GM12878 (cell line): ENCODE results near the gene ACTN3. TPM values are rescaled to one million over a fixed set of nuclear protein-coding genes. Genes with fewer than 3 reads are reported as not detected.

Source experiments
- ATAC-seq: fragments of 200-7000 bp; cut with Tn5 transposase; 3 replicates; pipeline ENCODE4 v1.9.1; 2020; ENCODE audit warnings: mild to moderate bottlenecking, moderate library complexity
- BruUV-seq: library from RNA; stranded (reverse); fragments of 400-500 nt; replicated peaks from 2 replicates; lab custom pipeline; 2021; lab: Mats Ljungman, UMichigan
- CTCF ChIA-PET: fragments of 300-600 bp; sonication (Branson Sonifier 250); formaldehyde crosslinking; extraction: SDS; loops from one replicate; lab custom pipeline; 2021; ENCODE audit warnings: inconsistent platforms; lab: Yijun Ruan, JAX
- POLR2A ChIA-PET: fragments of 350-600 bp; formaldehyde crosslinking; extraction: SDS; loops from one replicate; lab custom pipeline; 2021; ENCODE audit warnings: inconsistent platforms; lab: Charles Lee
- RAD21 ChIA-PET: fragments of 300-600 bp; sonication (Branson Sonifier 250); formaldehyde crosslinking; loops from one replicate; lab custom pipeline; 2023; ENCODE audit warnings: antibody characterized with exemption; ENCODE audit not compliant: unreplicated experiment; lab: Charles Lee
- SMC1A ChIA-PET: fragments of 300-600 bp; sonication (Branson Sonifier 250); formaldehyde crosslinking; loops from one replicate; lab custom pipeline; 2023; ENCODE audit not compliant: unreplicated experiment, uncharacterized antibody; lab: Charles Lee
- DNase-seq: peaks from one replicate; pipeline ENCODE4 v3.0.0-alpha.2; 2011; ENCODE audit warnings: low read depth, low spot score
- FAIRE-seq: peaks from 3 replicates; lab custom pipeline; 2011; peaks lifted over from hg19 to GRCh38; lab: Jason Lieb, UNC
- H2AFZ ChIP-seq: 2 replicates; pipeline ENCODE4 v1.6.0; 2011; ENCODE audit warnings: low read depth, low read length, control low read depth; ENCODE audit not compliant: control insufficient read depth
- H3K27ac ChIP-seq: 2 replicates; pipeline ENCODE4 v1.5.1; 2011; ENCODE audit warnings: control low read depth; ENCODE audit not compliant: control insufficient read depth, insufficient read depth
- H3K27me3 ChIP-seq, 2 experiments: replicated peaks in 1 of 2; 2 replicates each; pipeline versions ENCODE4 v1.6.0 to v1.6.1; 2011; ENCODE audit warnings: low read length in 1 of 2; ENCODE audit not compliant: control insufficient read depth in 2 of 2, insufficient read depth in 2 of 2
- H3K36me3 ChIP-seq, 2 experiments: 2 replicates each; pipeline ENCODE4 v1.5.1; 2011; ENCODE audit warnings: low read length in 1 of 2; ENCODE audit not compliant: control insufficient read depth in 2 of 2, insufficient read depth in 2 of 2
- H3K4me1 ChIP-seq: 2 replicates; pipeline ENCODE4 v1.6.1; 2011; ENCODE audit warnings: mild to moderate bottlenecking, low read length, moderate library complexity, mixed read lengths; ENCODE audit not compliant: control insufficient read depth, insufficient read depth
- H3K4me2 ChIP-seq: 2 replicates; pipeline ENCODE4 v1.6.0; 2011; ENCODE audit warnings: control low read depth; ENCODE audit not compliant: control insufficient read depth, insufficient read depth
- H3K4me3 ChIP-seq: fragments of 200-600 bp; sonication (generic); 2 replicates; pipeline ENCODE4 v1.5.1; 2016
- H3K79me2 ChIP-seq: 2 replicates; pipeline ENCODE4 v1.6.0; 2011; ENCODE audit warnings: low read length; ENCODE audit not compliant: control insufficient read depth, insufficient read depth
- H3K9ac ChIP-seq: 2 replicates; pipeline ENCODE4 v1.8.0; 2011; ENCODE audit warnings: low read length, control low read depth, mixed read lengths; ENCODE audit not compliant: control insufficient read depth, insufficient read depth
- H3K9me3 ChIP-seq: replicated peaks from 3 replicates; pipeline ENCODE4 v1.5.1; 2011; ENCODE audit warnings: mild to moderate bottlenecking, low read length; ENCODE audit not compliant: control insufficient read depth, insufficient read depth
- H4K20me1 ChIP-seq: 2 replicates; pipeline ENCODE4 v1.6.0; 2011; ENCODE audit not compliant: control insufficient read depth, insufficient read depth
- CEBPB ChIP-seq, 2 experiments: fragments of 150-350 bp in 1 of 2; IDR thresholded peaks; 2 replicates each; pipeline ENCODE4 v1.6.1; 2012 to 2014; ENCODE audit warnings: low read depth in 2 of 2, low read length in 2 of 2, borderline replicate concordance in 1 of 2, inconsistent platforms in 1 of 2
- E2F4 ChIP-seq: IDR thresholded peaks from 2 replicates; pipeline ENCODE4 v1.6.1; 2012; ENCODE audit warnings: low read depth, low read length, improper control_type of control experiment
- EZH2 ChIP-seq: IDR thresholded peaks from 2 replicates; pipeline ENCODE4 v1.6.1; 2012; ENCODE audit warnings: low read depth, mild to moderate bottlenecking, control low read depth, inconsistent platforms, low read length, borderline replicate concordance; ENCODE audit not compliant: control insufficient read depth
- HCFC1 ChIP-seq: fragments of 150-350 bp; IDR thresholded peaks from 2 replicates; pipeline ENCODE4 v1.6.1; 2014; ENCODE audit warnings: low read length
- LARP7 ChIP-seq: fragments of 450-650 bp; IDR thresholded peaks from 2 replicates; pipeline ENCODE4 v1.6.1; 2017; ENCODE audit warnings: mild to moderate bottlenecking
- MXI1 ChIP-seq: fragments of 150-350 bp; IDR thresholded peaks from 2 replicates; pipeline ENCODE4 v1.6.1; 2011; ENCODE audit warnings: low read depth, mild to moderate bottlenecking, inconsistent platforms, low read length, improper control_type of control experiment
- POLR2AphosphoS2 ChIP-seq: IDR thresholded peaks from 2 replicates; pipeline ENCODE4 v1.6.1; 2011; ENCODE audit warnings: low read depth, mild to moderate bottlenecking, low read length, improper control_type of control experiment, moderate library complexity
- RBBP5 ChIP-seq: fragments of 200-600 bp; sonication (generic); conservative IDR thresholded peaks from 2 replicates; pipeline ENCODE4 v1.6.1; 2016
- REST ChIP-seq: IDR thresholded peaks from 2 replicates; pipeline ENCODE4 v1.6.1; 2012; ENCODE audit warnings: mild to moderate bottlenecking, low read depth, low read length
- SMAD1 ChIP-seq: fragments of 450-650 bp; IDR thresholded peaks from 2 replicates; pipeline ENCODE4 v1.6.1; 2018; ENCODE audit warnings: mild to moderate bottlenecking, low read depth; ENCODE audit not compliant: partially characterized antibody
- TCF3 ChIP-seq: IDR thresholded peaks from 2 replicates; pipeline ENCODE4 v1.6.1; 2012; ENCODE audit warnings: low read depth, mild to moderate bottlenecking, low read length, borderline replicate concordance; ENCODE audit not compliant: insufficient read depth
- ZNF274 ChIP-seq: IDR thresholded peaks from one replicate; pipeline ENCODE4 v1.8.0; 2011; ENCODE audit not compliant: insufficient read length, insufficient read depth
- ZSCAN29 ChIP-seq: fragments of 450-650 bp; IDR thresholded peaks from 2 replicates; pipeline ENCODE4 v1.6.1; 2017; ENCODE audit warnings: mild to moderate bottlenecking, moderate library complexity
- WGBS: methylation state at CpG from one replicate; pipeline ENCODE4 v1.1.6; 2016; ENCODE audit warnings: low lambda C conversion rate; ENCODE audit not compliant: insufficient replicate concordance, insufficient coverage; ENCODE audit errors: missing lambda C conversion rate; 5-methylcytosine and 5-hydroxymethylcytosine counted together
- in situ Hi-C: fragments of 300-500 bp; cut with MboI; formaldehyde crosslinking; loops from 9 replicates; pipeline ENCODE4 v1.14.3; 2018; ENCODE audit warnings: mixed read lengths
- intact Hi-C: fragments of 100-400 bp; cut with micrococcal nuclease; formaldehyde crosslinking; loops from one replicate; pipeline ENCODE4 v1.14.2; 2022; ENCODE audit not compliant: unreplicated experiment
- polyA plus RNA-seq, 11 experiments: library from polyadenylated mRNA; depleted of rRNA in 4 of 11; unstranded in 6 of 11; stranded (reverse) in 5 of 11; fragments of >200 nt; fragmentation: Nextera tagmentation in 4 of 11; fragmentation: Illumina TruSeq in 1 of 11; extraction: Ambion mirVana in 4 of 11; extraction: Trizol in 1 of 11; gene quantifications; 1 replicate in 1 of 11; 2 replicates in 10 of 11; pipeline versions ENCODE4 v1.2.1 to v1.2.3, GENCODE V29; 2011 to 2016; ENCODE audit warnings: inconsistent platforms in 2 of 11, missing spikeins in 2 of 11, low read depth in 1 of 11
- total RNA-seq, 4 experiments: library from RNA; depleted of rRNA in 3 of 4; stranded (reverse); fragments of >200 nt in 3 of 4; fragmentation: Illumina TruSeq in 1 of 4; extraction: Trizol in 1 of 4; gene quantifications; 2 replicates each; pipeline versions ENCODE4 v1.2.1 to v1.2.3, GENCODE V29; 2013 to 2021

ACTN3 gene
- total and polyA plus RNA-seq, 10 of the 15 experiments (the other 5 are each of a cell fraction or from before 2014, with no cell fraction given): 0.06 to 0.67 (median 0.17) TPM; not detected in 3

- Histone ChIP-seq H4K20me1 (no peaks in the 10 kb centered on the region), H3K4me2 (no peak overlapping the region), H3K27me3 (no peaks in the 10 kb centered on the region), H2AFZ (no peak overlapping the region), H3K4me1 (no peaks in the 10 kb centered on the region), H3K9me3 (no peaks in the 10 kb centered on the region)
- in situ Hi-C loops (no loop called here), intact Hi-C loops (no loop called here)
- CTCF ChIA-PET: no interaction called here
- ATAC-seq: no peak
- no peak for TF ChIP-seq MXI1
- no peak for TF ChIP-seq REST
- no peak for TF ChIP-seq RBBP5
- no peak for TF ChIP-seq CEBPB (IDR thresholded peaks at IDR 0.05; ENCODE audit: borderline replicate concordance in 1 of 2, low read depth in 2 of 2, low read length in 2 of 2)
- no peak for TF ChIP-seq TCF3
- no peak for TF ChIP-seq EZH2
- no peak for TF ChIP-seq HCFC1
- TF ChIP-seq ZNF274: no peak
- no peak for TF ChIP-seq ZSCAN29
- no peak for TF ChIP-seq POLR2AphosphoS2
- no peak for TF ChIP-seq LARP7
- TF ChIP-seq E2F4: no peak
- no peak for TF ChIP-seq SMAD1
- TF ChIP-seq, all 136 proteins: peak for 0
- Histone ChIP-seq H3K27ac (no peak overlapping the region), H3K36me3 (no peaks in the 10 kb centered on the region), H3K4me3 (no peak overlapping the region), H3K79me2 (no peaks in the 10 kb centered on the region), H3K9ac (no peak overlapping the region)
- ChIA-PET SMC1A (no interaction called here), POLR2A (no interaction called here), RAD21 (no interaction called here)
- 75% methylated on average over 24 of the region's 24 CpGs for WGBS
- no TSS peak for BruUV-seq
- DNase-seq: no peak
- FAIRE-seq: no peak
Measured at GRCh38 chr11:66557733-66558326, 11.1 kb downstream of the ACTN3 start.
